CD14-positive monocyte (primary cell): Measurements from ENCODE around the gene GPC6. TPM values are rescaled to one million over a fixed set of nuclear protein-coding genes. Genes with fewer than 3 reads are reported as not detected.

Source experiments
- DNase-seq, 3 donors: peaks; one replicate each; pipeline ENCODE4 v3.0.0-alpha.2; 2011 to 2022
- H2AFZ ChIP-seq: 2 replicates; pipeline ENCODE4 v1.6.0; 2012; ENCODE audit warnings: mild to moderate bottlenecking, low read depth, low read length, inconsistent platforms; ENCODE audit not compliant: insufficient read depth, poor library complexity, severe bottlenecking
- H3K27ac ChIP-seq, 2 donors: 1 replicate in 1 of 2; 2 replicates in 1 of 2; pipeline ENCODE4 v1.5.1; 2012 to 2013; ENCODE audit warnings: low read length in 2 of 2, control low read depth in 1 of 2, inconsistent platforms in 1 of 2, low read depth in 1 of 2, mild to moderate bottlenecking in 1 of 2
- H3K27me3 ChIP-seq, 2 donors: one replicate each; pipeline versions ENCODE4 v1.6.0 to v1.6.1; 2011 to 2013; ENCODE audit warnings: low read length in 2 of 2; ENCODE audit not compliant: control insufficient read depth in 2 of 2, insufficient read depth in 2 of 2
- H3K36me3 ChIP-seq, 2 donors: replicated peaks in 1 of 2; 1 replicate in 1 of 2; 2 replicates in 1 of 2; pipeline versions ENCODE4 v1.5.1 to v1.6.1; 2012 to 2013; ENCODE audit warnings: low read length in 2 of 2, control low read depth in 1 of 2, inconsistent platforms in 1 of 2, mild to moderate bottlenecking in 1 of 2; ENCODE audit not compliant: insufficient read depth in 2 of 2, control insufficient read depth in 1 of 2
- H3K4me1 ChIP-seq, 2 donors: 1 replicate in 1 of 2; 2 replicates in 1 of 2; pipeline versions ENCODE4 v1.5.1 to v1.6.1; 2012 to 2013; ENCODE audit warnings: low read length in 2 of 2, control low read depth in 1 of 2, inconsistent platforms in 1 of 2, mild to moderate bottlenecking in 1 of 2, moderate library complexity in 1 of 2; ENCODE audit not compliant: insufficient read depth in 2 of 2, control insufficient read depth in 1 of 2
- H3K4me2 ChIP-seq: replicated peaks from 2 replicates; pipeline ENCODE3; 2012; ENCODE audit warnings: low read length, moderate library complexity, mild to moderate bottlenecking; ENCODE audit not compliant: poor library complexity, severe bottlenecking; ENCODE audit errors: extremely low read depth
- H3K4me3 ChIP-seq, 3 experiments: fragments of 200-600 bp in 1 of 3; sonication (generic) in 1 of 3; replicated peaks in 1 of 3; 1 replicate in 2 of 3; 2 replicates in 1 of 3; pipeline ENCODE4 v1.5.1; 2011 to 2013; ENCODE audit warnings: low read length in 3 of 3, mild to moderate bottlenecking in 3 of 3, control low read depth in 2 of 3, low read depth in 2 of 3, inconsistent platforms in 1 of 3, moderate library complexity in 1 of 3
- H3K79me2 ChIP-seq: 2 replicates; pipeline ENCODE4 v1.6.0; 2012; ENCODE audit warnings: mild to moderate bottlenecking, control low read depth, inconsistent platforms, low read length, moderate library complexity; ENCODE audit not compliant: insufficient read depth
- H3K9ac ChIP-seq: 2 replicates; pipeline ENCODE4 v1.6.0; 2017; ENCODE audit warnings: low read length, mild to moderate bottlenecking; ENCODE audit not compliant: insufficient read depth, poor library complexity, severe bottlenecking
- H3K9me3 ChIP-seq, 2 donors: replicated peaks in 1 of 2; 1 replicate in 1 of 2; 2 replicates in 1 of 2; pipeline versions ENCODE4 v1.5.1 to v1.6.1; 2012 to 2013; ENCODE audit warnings: low read length in 2 of 2, control low read depth in 1 of 2; ENCODE audit not compliant: control insufficient read depth in 1 of 2, insufficient read depth in 1 of 2
- H4K20me1 ChIP-seq: 2 replicates; pipeline ENCODE4 v1.6.0; 2012; ENCODE audit warnings: mild to moderate bottlenecking, low read length, control low read depth, moderate library complexity; ENCODE audit not compliant: insufficient read depth
- H3K27ac Mint-ChIP-seq, 7 donors: one replicate each; pipeline ENCODE4 v1.8.0; 2020; ENCODE audit warnings: mild to moderate bottlenecking in 7 of 7, mixed read lengths in 7 of 7, moderate library complexity in 6 of 7, inconsistent platforms in 2 of 7
- H3K27me3 Mint-ChIP-seq, 3 donors: one replicate each; pipeline ENCODE4 v1.8.0; 2021 to 2022; ENCODE audit warnings: low read depth in 3 of 3, mild to moderate bottlenecking in 3 of 3, mixed read lengths in 3 of 3, moderate library complexity in 3 of 3, inconsistent platforms in 1 of 3
- H3K36me3 Mint-ChIP-seq, 2 donors: one replicate each; pipeline ENCODE4 v1.8.0; 2020; ENCODE audit warnings: mixed read lengths in 2 of 2, inconsistent platforms in 1 of 2, mild to moderate bottlenecking in 1 of 2
- H3K4me1 Mint-ChIP-seq: one replicate; pipeline ENCODE4 v1.8.0; 2020; ENCODE audit warnings: mild to moderate bottlenecking, mixed read lengths
- H3K4me3 Mint-ChIP-seq, 2 donors: one replicate each; pipeline ENCODE4 v1.8.0; 2020; ENCODE audit warnings: mild to moderate bottlenecking in 2 of 2, mixed read lengths in 2 of 2, moderate library complexity in 1 of 2
- H3K9me3 Mint-ChIP-seq, 7 donors: one replicate each; pipeline ENCODE4 v1.8.0; 2020 to 2022; ENCODE audit warnings: mixed read lengths in 7 of 7, mild to moderate bottlenecking in 6 of 7, moderate library complexity in 6 of 7, inconsistent platforms in 2 of 7
- WGBS: methylation state at CpG from one replicate; pipeline ENCODE4 v1.1.5; 2013; ENCODE audit warnings: missing lambda C conversion rate; ENCODE audit not compliant: insufficient coverage; 5-methylcytosine and 5-hydroxymethylcytosine counted together
- intact Hi-C, 2 donors: fragments of 100-400 bp; cut with micrococcal nuclease; formaldehyde crosslinking; loops; one replicate each; pipeline versions ENCODE4 v1.15.0 to v1.15.1; 2023
- polyA plus RNA-seq, 3 donors: library from polyadenylated mRNA; depleted of rRNA in 1 of 3; unstranded in 2 of 3; stranded (reverse) in 1 of 3; fragments of 300-500 nt in 2 of 3; fragments of >200 nt in 1 of 3; fragmentation: Illumina TruSeq in 2 of 3; gene quantifications; 1 replicate in 2 of 3; 2 replicates in 1 of 3; pipeline ENCODE4 v1.2.3, GENCODE V29; 2012 to 2021
- TF ChIP-seq, protein P1 (sequence below): fragments of 200-600 bp; IDR thresholded peaks from one replicate; pipeline ENCODE4 v1.8.0; 2022; ENCODE audit warnings: antibody characterized with exemption, mild to moderate bottlenecking

Gene GPC6
- polyA plus RNA-seq, 3 donors: not detected

DNA sequence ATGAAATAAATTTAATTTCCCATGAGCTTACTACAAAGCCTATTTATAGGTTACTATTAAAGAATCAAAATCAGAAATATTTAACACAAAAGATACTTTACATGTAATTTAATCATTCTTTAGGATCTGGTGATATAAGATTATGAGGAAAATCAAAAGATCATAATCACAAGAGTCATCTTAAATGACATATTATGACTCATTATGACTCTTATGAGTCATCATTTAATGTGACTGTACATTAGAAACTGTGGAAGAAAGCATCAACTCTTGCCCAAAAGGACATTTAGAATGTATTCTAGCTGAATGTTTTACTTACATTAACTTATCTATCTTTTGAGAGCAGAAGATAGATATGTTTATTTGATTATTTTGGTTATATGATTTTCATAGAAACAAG lies 794.2 kb downstream of the GPC6 start:
- Histone ChIP-seq H3K36me3 (no peaks in the 10 kb centered on the region), H3K9ac (no peak overlapping the region), H4K20me1 (no peaks in the 10 kb centered on the region), H3K4me2 (no peak overlapping the region), H3K27me3 (no peaks in the 10 kb centered on the region), H3K4me1 (no peaks in the 10 kb centered on the region), H3K4me3 (no peak overlapping the region), H2AFZ (no peak overlapping the region), H3K9me3 (peaks cover 0 to 8% of the 10 kb centered on the region in 2 donors), H3K27ac (no peak overlapping the region), H3K79me2 (no peaks in the 10 kb centered on the region)
- intact Hi-C loops: no loop called here
- peaks cover 0 to 14% (median 7%) of the 10 kb centered on the region in 7 donors for H3K9me3 Mint-ChIP-seq
- H3K27me3 Mint-ChIP-seq: no peaks in the 10 kb centered on the region
- no peaks in the 10 kb centered on the region for H3K4me1 Mint-ChIP-seq
- no peak for DNase-seq
- TF ChIP-seq, protein P1, sequence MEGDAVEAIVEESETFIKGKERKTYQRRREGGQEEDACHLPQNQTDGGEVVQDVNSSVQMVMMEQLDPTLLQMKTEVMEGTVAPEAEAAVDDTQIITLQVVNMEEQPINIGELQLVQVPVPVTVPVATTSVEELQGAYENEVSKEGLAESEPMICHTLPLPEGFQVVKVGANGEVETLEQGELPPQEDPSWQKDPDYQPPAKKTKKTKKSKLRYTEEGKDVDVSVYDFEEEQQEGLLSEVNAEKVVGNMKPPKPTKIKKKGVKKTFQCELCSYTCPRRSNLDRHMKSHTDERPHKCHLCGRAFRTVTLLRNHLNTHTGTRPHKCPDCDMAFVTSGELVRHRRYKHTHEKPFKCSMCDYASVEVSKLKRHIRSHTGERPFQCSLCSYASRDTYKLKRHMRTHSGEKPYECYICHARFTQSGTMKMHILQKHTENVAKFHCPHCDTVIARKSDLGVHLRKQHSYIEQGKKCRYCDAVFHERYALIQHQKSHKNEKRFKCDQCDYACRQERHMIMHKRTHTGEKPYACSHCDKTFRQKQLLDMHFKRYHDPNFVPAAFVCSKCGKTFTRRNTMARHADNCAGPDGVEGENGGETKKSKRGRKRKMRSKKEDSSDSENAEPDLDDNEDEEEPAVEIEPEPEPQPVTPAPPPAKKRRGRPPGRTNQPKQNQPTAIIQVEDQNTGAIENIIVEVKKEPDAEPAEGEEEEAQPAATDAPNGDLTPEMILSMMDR: no peak
- no peaks in the 10 kb centered on the region for H3K36me3 Mint-ChIP-seq
- no peak overlapping the region for H3K4me3 Mint-ChIP-seq
- H3K27ac Mint-ChIP-seq: no peak overlapping the region

DNA sequence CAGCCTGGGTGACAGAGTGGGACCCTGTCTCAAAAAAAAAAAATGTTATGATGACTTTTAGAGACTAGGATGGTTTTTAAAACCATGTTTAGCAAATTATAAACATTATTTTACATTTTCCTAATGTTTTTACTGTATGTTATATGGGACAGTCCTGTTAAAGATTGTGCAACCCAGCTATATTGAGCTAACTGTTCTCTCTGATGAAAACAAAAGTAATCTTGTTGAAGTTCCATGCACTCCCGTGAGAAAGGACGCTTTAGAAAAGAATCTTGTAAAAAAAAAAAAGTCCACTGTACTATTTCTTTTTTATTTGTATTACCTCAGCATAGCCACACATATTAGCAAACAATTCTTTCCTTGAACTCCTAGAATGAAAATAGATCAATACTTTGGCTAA lies 801.6 kb downstream of the GPC6 start:
- Mint-ChIP-seq H3K4me1 (no peaks in the 10 kb centered on the region), H3K27me3 (peaks cover 0 to 2% (median 0%) of the 10 kb centered on the region in 3 donors), H3K9me3 (peaks cover 0 to 15% (median 2%) of the 10 kb centered on the region in 7 donors), H3K4me3 (no peak overlapping the region), H3K27ac (no peak overlapping the region), H3K36me3 (no peaks in the 10 kb centered on the region)
- Histone ChIP-seq H3K36me3 (no peaks in the 10 kb centered on the region), H3K79me2 (no peaks in the 10 kb centered on the region), H3K4me1 (no peaks in the 10 kb centered on the region), H2AFZ (no peak overlapping the region), H3K9me3 (peaks cover 0 to 6% of the 10 kb centered on the region in 2 donors), H4K20me1 (no peaks in the 10 kb centered on the region), H3K27me3 (no peaks in the 10 kb centered on the region), H3K4me2 (no peak overlapping the region), H3K27ac (no peak overlapping the region), H3K9ac (no peak overlapping the region), H3K4me3 (no peak overlapping the region)
- intact Hi-C loops: no loop called here
- TF ChIP-seq, protein P1: no peak
- WGBS: no CpG with 5 or more reads among the region's 2 CpGs
- DNase-seq: no peak
